ENCODE results near the gene HEMK1.

Gene HEMK1

GRCh38 chr3:50615190-50615589 lies 45.9 kb downstream of the HEMK1 start:
- no peak overlapping the region for H3K9ac ChIP-seq
- no peaks in the 10 kb centered on the region for H3K79me2 ChIP-seq (ENCODE audit: insufficient read depth, low read depth)
- no peaks in the 10 kb centered on the region for H4K20me1 ChIP-seq (ENCODE audit: insufficient read depth)
- no peaks in the 10 kb centered on the region for H3K27me3 ChIP-seq (ENCODE audit: insufficient read depth, low read depth)
- H3K4me1 ChIP-seq (ENCODE audit: low read depth, poor library complexity, severe bottlenecking) = peaks cover 23% of the 10 kb centered on the region
- H3K4me3 ChIP-seq (IDR thresholded peaks at IDR 0.05; ENCODE audit: insufficient read depth, low read depth, low read length) = no peak overlapping the region
- no peak overlapping the region for H3K27ac ChIP-seq
- no peak overlapping the region for H3K4me2 ChIP-seq
- no peak overlapping the region for H2AFZ ChIP-seq (ENCODE audit: low read depth)
- no peak for TF ChIP-seq CTCF (conservative IDR thresholded peaks at IDR 0.05; ENCODE audit: low read depth, low read length)
- H3K36me3 ChIP-seq (ENCODE audit: insufficient read depth) = no peaks in the 10 kb centered on the region

- no peak overlapping the region for H3K9ac ChIP-seq
- no peak overlapping the region for H3K27ac ChIP-seq
- no peaks in the 10 kb centered on the region for H3K27me3 ChIP-seq (ENCODE audit: insufficient read depth, low read depth)
- no peaks in the 10 kb centered on the region for H4K20me1 ChIP-seq (ENCODE audit: insufficient read depth)
- TF ChIP-seq CTCF (conservative IDR thresholded peaks at IDR 0.05; ENCODE audit: low read depth, low read length) = peak; percentile 77
- H3K79me2 ChIP-seq (ENCODE audit: insufficient read depth, low read depth) = no peaks in the 10 kb centered on the region
- no peak overlapping the region for H3K4me3 ChIP-seq (IDR thresholded peaks at IDR 0.05; ENCODE audit: insufficient read depth, low read depth, low read length)
- no peaks in the 10 kb centered on the region for H3K36me3 ChIP-seq (ENCODE audit: insufficient read depth)
- H2AFZ ChIP-seq (ENCODE audit: low read depth) = peak overlapping the region; percentile 65
- peaks cover 19% of the 10 kb centered on the region for H3K4me1 ChIP-seq (ENCODE audit: low read depth, poor library complexity, severe bottlenecking)
- H3K4me2 ChIP-seq = peak overlapping the region; percentile 78
Measured at GRCh38 chr3:50616003-50616769, 46.9 kb downstream of the HEMK1 start.

- H3K79me2 ChIP-seq (ENCODE audit: insufficient read depth, low read depth) = no peaks in the 10 kb centered on the region
Measured at GRCh38 chr3:50616770-50617095, 47.4 kb downstream of the HEMK1 start.

GRCh38 chr3:50617096-50617791 lies 47.9 kb downstream of the HEMK1 start, which contains the start of gene MAPKAPK3:
MAPKAPK3 (plus strand) TSS chr3:50617151; CDS start chr3:50617566, 415 bp downstream.
- Histone ChIP-seq H3K27me3 (ENCODE audit: insufficient read depth, low read depth) (no peaks in the 10 kb centered on the region), H3K4me3 (IDR thresholded peaks at IDR 0.05; ENCODE audit: insufficient read depth, low read depth, low read length) (peak within 1 kb of the TSS; percentile 20), H3K9ac (peak within 1 kb of the TSS; percentile 90), H2AFZ (ENCODE audit: low read depth) (peak within 1 kb of the TSS; percentile 71), H3K27ac (peak within 1 kb of the TSS; percentile 53), H3K4me2 (peak within 1 kb of the TSS; percentile 78), H3K36me3 (ENCODE audit: insufficient read depth) (no peaks in the 10 kb centered on the region), H4K20me1 (ENCODE audit: insufficient read depth) (no peaks in the 10 kb centered on the region), H3K4me1 (ENCODE audit: low read depth, poor library complexity, severe bottlenecking) (peaks cover 18% of the 10 kb centered on the region), H3K79me2 (ENCODE audit: insufficient read depth, low read depth) (no peaks in the 10 kb centered on the region)
- TF ChIP-seq CTCF (conservative IDR thresholded peaks at IDR 0.05; ENCODE audit: low read depth, low read length) = no peak

More at GRCh38 chr3:50616770-50617095, 47.4 kb downstream of the HEMK1 start:
- Histone ChIP-seq H4K20me1 (ENCODE audit: insufficient read depth) (no peaks in the 10 kb centered on the region), H3K27me3 (ENCODE audit: insufficient read depth, low read depth) (no peaks in the 10 kb centered on the region), H3K9ac (no peak overlapping the region), H3K27ac (no peak overlapping the region), H2AFZ (ENCODE audit: low read depth) (peak overlapping the region; percentile 65), H3K4me1 (ENCODE audit: low read depth, poor library complexity, severe bottlenecking) (peaks cover 19% of the 10 kb centered on the region), H3K4me3 (IDR thresholded peaks at IDR 0.05; ENCODE audit: insufficient read depth, low read depth, low read length) (no peak overlapping the region), H3K4me2 (peak overlapping the region; percentile 78), H3K36me3 (ENCODE audit: insufficient read depth) (no peaks in the 10 kb centered on the region)
- no peak for TF ChIP-seq CTCF (conservative IDR thresholded peaks at IDR 0.05; ENCODE audit: low read depth, low read length)

All from KMS-11 (cell line).